Effector CD8-positive, alpha-beta T cell (primary cell): ENCODE results near the gene ISLR.

Experiments used
- DNase-seq: peaks from one replicate; lab custom pipeline; 2025; lab: John Stamatoyannopoulos, UW

The ISLR gene

DNA sequence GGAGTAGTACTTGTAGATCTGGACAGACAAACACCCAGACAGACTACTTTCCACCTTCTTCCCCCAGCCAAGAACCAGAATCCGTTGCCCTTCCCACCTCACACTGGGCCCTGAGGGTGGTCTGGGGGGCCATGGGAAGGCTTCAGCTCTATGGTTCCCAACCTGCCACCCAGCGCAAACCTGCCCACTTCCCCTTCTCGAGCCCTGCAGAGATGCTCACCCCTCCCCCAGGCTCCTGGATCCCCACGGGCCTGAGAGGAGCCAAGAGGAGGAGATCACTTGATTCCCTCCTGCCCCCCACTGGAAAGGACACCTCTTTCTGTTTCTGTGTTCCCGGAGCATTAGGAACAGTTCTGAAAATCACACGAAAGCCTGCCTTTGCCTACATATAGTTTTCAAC, 20.4 kb downstream of the ISLR start:
- no peak for DNase-seq

DNA sequence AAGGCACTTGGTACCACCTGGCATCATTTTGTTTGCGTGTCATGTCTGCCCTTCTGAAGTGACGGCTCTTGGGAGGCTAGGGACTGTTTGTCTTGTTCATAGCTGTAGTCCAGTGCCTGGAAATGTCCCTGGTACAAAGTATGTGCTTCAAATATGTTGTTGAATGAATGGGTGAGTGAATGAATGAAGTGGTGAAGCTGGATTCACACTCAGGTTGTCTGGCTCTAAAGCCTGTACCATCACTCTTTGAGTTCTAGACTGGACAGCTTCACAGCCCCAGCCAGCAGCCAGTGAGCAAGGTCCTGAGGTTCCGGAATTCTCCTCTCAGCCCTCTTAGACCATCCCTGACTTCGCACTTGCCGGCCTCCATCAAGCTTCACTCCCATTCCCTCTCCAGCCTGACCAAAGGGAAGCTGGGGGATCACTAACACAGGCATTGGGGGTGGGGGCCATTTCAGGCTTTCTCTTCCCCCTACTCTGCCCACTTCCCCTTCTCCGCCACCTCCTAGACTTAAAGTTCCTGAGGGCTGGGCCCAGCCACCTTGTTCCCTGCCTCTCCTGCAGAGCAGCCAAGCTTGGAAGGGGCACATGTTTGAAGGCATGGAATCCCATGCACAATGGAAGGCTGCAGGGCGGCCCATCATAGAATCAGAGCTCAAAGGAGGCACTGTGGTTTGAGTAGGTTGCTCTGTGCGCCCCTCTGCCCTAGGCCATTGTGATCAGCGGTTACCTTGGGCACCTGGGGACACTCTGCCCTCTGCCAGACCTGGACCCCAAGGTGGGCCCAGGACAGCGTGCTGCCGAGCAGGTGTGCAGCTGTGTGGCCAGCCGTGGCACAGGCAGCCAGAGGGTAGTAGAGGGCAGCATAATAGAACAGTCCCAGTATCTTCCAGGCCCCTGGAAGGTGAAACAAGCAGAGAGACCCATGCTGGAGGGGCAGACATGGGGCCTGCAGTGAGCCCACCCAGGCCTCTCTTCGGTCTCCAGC, 21.4 kb downstream of the ISLR start:
- DNase-seq: no peak

DNA sequence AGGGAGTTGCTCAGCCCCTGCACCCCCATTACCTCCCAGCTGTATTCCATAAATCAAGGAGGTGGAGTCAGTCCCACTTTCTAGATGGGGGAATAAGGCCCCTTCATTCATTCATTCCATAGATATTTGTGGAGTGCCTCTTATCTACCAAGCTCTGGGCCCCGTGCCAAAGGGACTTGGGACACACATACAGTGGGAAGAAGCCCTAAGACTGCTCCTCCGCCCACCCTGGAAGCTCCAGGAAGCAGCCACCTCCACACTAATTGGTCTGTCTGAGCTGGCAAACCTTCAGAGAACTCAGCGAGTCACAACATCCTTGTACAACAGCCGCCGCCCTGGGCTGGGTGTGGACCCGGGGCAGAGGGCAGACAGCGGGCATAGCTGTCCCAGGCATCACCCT, 22.7 kb downstream of the ISLR start:
- DNase-seq: no peak

DNA sequence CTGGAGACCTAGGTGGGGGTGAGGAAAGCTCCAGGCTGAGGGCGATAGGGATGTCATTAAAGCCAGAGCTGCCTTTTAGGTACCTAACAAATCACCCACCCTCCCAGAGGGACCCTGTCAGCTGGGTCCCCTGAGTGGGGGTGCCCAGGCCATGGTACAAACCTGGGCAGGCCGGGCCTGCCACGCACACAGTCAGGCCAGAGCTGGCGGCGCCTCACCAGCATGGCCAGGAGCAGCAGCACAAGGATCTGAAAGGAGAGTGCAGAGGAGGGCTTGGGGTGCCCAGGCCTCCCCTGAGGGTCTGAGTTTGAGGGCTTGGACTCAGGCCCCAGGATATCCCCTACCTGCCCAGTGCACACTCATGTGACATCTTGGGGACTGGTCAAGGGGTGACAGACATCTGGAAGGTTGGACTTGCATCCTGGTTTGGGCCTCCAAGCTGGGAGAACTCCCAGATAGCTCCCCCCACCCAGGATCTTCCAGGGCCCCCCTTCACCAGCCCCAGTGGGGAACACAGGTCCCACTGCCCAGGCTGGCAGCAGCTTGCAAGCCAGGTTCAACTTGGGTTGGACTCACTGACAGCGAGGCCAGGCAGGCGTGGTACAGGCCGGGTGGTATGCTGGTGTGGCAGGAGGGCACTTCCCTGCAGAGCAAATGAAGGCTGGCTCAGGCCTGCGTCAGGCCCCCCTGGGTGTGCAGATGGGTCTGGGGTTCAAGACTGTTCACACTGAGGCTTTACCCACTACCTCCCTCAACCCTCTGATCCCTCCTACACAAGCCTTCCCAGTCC, 23.9 kb downstream of the ISLR start:
- no peak for DNase-seq

DNA sequence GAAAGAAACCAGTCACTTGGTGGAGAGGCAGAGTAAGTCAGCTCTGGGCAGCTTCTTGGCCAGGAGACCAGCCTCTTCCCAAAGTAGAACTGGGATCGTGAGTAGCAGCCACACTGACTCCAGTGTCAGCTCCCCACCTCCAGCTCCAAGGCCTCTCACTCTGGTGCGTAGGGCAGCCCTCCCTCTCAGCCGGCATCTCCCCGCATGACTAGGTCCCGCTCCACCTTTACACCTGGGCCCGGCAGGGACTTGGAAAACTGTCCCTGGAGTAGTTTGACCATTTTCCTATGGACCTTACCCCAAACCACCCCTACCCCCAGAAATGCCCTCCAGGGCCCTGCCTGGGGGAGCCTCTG, 25.8 kb downstream of the ISLR start:
- DNase-seq: no peak

DNA sequence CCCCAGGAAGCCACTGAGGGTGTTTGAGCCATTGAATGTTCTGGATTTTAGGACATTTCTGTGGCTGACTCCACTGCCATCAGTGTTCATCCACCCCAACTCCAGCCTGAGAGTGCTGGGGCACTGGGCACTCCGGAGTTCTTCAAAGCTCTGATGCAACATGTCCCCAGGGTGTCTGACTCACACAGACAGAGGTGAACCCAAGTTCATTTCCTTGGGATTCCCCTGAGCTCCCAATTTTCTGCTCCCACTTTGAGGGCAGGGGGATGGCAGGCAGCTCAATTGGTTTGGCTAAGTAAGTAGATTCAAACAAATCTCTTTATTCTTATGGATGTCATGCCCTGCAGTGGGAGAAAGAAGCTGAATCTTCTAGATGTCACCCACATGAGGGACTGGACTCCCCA, 26.9 kb downstream of the ISLR start:
- DNase-seq: no peak

DNA sequence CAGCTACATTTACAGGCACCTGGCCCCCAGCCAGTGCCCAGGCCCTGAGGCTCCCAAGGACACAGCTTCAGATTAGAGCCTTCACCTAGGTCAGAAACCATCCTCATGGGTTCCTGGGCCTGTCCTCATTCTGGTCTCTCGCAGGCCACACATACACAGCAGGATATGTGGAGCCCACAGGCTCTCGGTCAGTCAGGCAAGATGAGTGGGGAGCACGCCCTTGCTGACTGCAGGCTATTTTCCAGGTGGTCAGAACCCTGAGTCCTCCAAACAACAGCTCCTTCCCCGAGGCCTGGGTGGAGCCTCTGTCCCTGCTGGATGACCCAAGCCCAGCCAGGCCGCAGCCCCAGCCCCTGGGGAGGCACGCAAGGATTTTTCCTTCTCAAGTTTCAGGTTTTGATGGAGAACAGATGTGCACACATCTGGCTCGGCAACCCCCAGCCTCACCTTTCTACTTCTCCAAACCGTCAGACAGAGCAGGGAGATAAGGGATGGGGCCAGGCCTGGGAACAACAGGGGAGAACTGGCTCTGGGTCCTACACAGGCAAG, 27.4 kb downstream of the ISLR start:
- no peak for DNase-seq

DNA sequence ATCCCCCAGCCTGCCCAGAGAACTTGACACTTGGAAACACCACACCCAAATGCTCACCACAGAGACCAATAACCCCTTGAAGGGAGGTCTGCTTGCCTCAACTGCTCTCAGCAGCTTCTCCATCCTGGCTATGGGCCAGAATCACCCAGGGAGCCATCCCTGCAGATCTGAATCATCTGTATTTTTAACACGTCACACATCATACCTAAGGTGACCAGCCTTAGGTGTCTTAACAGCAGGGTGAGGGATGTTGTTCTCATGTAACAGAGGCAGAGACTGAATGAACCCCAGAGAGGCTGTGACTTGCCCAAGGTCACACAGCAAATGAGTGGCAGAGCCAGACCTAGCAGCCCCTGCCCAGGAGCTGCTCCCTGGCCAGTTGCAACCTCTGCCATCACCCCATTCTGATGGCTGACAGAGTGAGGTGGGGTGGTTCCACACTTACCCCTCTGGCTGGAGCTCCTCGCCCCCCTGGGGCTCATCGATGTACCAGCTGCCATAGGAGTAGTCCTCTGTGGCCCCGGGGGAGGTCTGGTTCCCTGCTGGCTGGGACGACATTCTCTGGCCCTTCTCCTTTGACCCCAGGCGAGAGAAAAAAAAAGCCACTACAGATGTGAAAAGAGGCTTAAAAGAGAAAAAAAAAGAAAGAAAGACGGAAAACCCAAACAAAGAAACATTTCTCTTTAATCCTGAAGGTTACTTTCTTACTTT, 28.4 kb downstream of the ISLR start:
- no peak for DNase-seq

DNA sequence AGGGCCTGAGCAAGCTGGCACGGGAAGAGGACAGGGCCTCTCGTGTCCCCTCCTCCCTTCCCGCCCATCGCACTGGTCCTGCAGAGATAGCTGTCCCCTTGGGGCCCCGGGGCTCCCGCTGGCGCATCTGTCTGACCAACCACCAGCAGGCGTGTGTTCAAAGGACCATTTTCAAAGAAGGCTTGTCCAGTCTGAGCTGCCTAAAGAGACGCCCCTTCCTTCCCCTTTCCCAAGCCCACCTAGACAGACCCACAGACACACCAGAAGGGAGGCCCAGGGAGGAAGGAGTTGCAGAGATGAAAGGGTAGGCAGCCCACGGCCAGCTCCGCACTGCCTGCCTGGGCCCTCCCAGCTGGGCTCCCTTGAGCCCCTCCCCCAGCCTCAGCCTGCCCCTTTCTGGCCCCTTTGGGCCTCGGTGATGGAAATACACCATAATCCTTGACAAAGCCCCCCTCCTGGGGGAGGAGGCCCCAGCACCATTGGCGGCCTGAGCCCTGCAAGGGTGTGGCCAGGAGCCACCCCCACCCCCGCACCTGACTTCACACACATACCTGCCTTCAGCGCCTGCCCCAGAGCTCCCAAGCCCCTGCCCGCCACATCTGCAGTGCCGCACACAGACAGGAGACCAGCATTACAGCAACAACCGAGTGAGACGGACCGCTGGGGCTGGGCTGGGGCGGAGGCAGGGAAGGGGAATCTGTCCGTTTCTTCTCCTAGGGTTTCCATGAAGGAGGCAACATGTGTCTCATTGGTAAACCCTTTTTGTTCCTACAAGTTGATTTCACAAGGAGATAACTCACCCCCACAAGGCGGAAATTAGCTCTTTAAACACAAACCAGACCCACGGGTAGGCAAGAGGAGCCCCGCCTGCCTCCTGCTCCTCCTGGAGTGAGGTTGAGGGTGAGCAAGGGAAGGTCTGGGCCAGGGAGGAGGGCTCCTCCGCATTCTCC, 29.2 kb downstream of the ISLR start, which contains the start of gene STRA6:
Gene STRA6, minus strand, starts transcription at position 336 of the 950 bp plus-strand sequence. CDS start 520 bp downstream, outside the sequence.
- no peak for DNase-seq

DNA sequence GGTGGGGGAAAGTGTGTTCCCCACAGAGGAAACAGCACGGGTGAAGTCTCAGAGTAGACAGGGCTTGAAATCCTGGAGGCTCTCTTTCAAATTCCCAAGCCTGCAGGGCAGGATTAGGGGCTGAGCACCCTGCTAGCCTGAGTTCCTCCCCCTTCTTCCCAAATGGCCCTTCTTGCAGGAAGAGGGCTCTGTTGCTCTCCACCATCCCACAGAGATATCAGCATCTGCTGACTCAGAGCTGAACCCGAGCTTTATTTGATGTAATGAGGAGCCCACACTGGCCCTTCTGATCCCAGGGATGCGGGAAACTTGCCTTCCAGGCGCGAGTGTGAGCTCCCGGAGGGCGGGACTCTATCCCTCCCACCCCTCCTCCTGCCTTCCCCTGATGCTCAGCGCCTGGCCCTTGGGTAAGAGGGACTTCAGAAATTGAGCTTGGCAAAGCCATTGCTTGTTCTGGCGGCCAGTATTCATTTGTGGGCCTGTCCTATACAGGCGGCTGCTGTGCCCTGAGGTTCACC, 30.5 kb downstream of the ISLR start:
- DNase-seq: no peak

DNA sequence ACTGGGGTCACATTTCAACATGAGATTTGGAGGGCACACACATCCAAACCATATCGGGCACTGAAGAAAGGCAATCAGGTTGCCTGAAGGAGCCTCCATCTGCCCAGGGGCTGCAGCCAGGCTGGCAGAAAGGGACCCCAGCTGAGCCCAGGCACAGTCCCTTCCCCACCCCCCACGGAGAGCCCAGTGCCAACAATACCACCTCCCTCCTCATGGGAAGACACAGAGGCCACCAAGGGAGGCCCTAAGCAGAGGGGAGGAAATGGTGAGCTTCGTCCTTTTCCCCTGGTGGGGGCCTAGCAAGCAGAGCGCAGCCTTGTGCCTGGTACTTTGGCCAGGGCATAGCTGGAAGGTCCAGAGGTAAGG, 32.1 kb downstream of the ISLR start:
- no peak for DNase-seq

DNA sequence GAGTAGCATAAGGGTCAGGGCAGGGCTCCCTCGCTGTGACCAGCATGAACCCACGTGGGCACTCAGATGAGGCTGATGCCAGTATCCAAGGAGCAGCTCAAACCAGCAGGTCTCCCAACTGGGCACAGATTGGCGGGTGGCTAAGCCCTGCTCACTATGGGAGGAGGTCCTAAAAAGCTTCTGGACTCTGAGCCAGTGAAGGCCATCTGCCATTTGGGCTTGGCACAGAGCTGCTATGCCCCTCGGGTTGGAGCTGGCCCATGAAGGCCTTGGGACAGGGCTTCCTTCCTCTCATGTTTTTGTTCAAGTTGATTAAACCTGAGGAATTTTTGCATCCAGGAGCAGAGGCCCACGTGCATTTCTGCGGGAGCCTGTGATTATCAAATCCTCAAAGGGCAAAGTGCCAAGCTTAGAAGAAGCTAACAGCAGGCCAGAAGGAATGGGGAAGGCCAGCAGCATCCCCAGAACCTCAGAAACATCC, 33.3 kb downstream of the ISLR start:
- DNase-seq: no peak

DNA sequence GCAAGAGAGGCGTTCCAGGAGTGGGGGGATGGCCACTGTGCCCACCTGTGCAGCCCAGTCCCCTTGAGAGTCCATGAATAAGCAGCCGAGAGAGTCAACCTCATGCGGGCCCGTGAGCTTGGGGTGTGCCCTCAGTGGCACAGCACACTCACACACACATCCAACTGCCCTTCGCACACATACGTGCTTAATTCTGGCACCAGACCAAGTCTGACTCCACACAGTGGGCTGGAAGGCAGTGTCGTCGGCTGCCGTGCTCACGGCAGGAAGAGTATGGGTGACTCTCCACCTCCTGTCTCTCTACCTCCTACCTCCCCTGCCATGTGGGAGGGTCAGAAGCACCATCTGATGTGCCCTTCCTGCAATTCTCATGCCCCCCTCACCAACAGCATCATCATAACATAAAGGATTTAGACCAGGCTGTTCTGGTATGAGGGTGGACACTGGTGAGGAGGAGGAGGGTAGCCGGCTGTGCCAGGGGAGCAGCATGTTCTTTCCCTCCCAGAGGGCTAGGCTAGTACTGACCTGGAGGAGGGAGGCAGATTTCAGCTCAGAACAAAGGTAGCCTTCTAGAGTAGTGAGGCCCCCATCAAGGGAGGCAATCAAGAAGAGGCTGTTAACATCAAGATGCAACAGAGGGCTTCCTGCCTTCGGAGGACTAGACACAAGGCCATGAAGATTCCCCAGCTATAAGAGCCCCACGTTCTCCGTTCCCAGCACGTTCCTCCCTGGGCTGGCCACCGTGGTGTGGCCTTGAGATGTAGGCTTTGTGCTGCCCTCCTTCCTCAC, 34.3 kb downstream of the ISLR start:
- no peak for DNase-seq

DNA sequence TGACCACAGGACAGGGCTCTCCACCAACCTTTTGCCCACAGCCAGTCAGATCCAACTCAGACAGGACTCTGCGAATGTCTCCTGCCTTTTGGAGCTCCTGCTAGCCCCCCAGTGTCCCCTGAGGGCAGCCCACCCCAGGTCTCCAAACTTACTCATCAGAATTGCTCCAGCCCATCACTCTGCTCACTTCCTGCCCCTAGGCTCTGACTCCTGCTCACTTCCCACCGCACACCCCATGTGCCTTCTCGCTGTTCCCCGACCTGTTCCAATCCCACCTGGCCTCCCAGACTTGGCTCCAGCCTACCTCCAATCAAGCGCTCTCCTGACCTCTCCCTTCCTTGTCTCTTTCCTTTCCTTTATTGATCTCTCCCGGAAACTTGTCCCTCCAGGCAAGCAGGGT, 35.0 kb downstream of the ISLR start:
- no peak for DNase-seq

DNA sequence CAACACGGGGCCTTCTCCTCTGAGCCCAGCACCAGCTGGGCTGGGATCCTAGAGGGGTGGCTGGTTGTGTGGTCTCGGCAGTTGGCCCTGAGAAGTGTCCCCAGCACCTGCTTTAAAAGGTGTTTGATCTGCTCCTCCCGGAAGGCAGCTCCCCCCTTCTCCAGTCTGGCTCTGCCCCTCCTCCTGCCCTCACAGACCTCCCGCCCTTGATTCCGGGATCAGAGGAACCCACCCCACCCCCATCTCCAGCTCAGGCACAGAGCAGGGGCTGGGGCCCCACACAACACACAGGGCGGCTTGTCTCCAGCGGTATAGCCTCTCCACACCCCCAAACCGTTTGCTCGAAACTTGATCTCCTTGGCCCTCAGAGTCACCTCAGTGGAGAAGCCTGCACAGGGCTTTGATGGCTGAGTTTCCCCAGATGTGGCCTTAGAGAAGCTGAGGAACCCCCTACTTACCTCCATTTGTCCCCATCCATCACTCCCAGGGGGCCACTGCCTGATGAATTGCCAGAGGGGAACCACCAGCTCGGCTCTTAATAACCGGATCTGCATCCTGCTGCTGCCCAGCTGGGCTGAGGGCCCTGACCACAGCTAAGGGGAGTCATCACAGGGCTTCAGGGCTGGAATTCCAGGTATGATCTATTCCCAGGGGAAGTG, 35.5 kb downstream of the ISLR start:
- no peak for DNase-seq

DNA sequence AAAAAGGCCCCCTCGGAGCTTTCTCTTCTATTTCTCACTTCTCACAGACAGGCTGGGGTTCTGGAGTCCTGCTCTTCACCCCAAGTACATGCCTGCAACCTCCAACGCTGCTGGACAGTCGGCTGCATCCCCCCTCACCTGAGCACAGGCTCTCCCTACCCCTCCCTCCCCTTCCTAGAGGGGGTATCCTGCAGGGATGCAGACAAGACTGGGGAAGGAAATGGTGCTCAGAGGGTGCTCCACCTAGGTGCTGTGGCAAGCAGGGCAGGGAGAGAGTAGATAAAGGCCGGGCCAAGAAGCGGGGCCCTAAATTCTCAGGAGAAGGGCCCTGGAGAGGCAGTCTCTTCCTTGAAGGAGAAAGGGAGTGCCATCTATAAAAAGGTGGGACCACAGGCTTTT, 36.0 kb downstream of the ISLR start:
- DNase-seq: no peak

DNA sequence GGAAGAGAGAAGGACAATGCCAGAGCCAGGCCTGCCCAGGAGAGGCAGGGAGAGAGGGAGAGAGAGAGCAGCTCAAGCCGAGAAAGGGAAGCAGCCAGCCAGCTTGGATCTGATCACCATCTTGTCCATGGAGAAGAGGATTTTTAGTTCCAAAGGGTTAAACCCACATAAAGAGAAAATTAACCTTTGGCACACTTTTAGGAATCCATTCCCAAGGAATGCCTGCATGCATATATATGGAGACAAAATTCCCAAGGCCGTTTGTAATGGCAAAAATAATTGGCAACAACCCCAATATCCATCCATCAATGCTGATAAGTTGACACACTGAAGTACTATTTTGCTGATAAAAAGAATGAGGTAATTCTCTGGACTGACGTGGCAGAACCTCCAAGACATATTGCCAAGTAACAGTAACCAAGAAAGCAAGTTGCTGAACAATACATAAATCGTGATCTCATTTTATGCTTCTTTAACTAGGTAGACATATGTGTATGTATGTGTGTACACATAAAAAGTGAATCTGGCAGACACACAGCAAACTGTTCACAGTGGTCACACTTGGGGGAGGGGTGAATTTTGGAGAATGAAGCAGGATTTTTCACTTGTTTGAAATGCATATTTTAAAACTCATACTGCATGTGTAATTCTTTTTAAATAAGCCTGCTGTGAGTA, 36.6 kb downstream of the ISLR start:
- no peak for DNase-seq

DNA sequence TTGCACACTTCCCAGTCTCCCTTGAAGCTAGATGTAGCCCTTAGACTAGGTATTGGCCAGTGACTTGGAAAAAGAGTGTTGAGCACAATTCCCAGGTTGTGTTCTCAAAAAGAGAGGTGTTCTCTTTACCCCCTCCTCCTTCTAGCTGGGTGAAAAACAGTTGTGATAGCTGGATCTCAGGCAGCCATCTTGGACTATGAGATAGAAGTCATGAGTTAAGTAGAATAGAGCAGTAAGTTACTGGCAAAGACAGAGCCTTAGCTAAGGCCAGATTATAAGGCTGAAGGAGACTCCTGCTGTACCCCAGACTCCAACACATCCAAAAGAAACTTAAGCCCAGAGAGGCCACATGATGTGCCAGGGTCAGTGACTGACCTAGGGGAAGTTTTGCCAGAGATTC, 37.2 kb downstream of the ISLR start:
- DNase-seq: no peak

DNA sequence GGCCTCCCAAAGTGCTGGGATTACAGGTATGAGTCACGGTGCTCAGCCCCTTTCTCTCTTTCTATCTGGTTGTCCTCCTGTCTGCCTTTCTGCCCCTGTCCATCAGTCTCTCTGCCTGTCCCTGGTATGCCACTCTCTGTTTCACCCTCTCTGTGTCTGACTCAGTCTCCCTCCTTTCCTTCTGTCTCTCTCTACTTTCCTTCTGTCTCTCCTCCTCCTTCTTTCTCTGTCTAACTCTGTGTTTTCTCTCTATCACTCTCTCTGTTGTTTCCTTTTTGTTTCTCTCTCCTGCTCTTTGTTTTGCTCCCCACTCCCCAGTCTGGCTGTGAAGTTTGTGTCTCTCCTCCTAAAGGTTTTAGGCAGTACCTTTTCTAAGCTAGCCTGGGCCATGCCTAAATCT, 38.1 kb downstream of the ISLR start:
- DNase-seq: no peak
